GM23248 (cell line): Measurements from ENCODE around the gene CDCA3. TPM values are rescaled to one million over a fixed set of nuclear protein-coding genes. Genes with fewer than 3 reads are reported as not detected.

Source experiments
- DNase-seq: peaks from one replicate; pipeline ENCODE4 v3.0.0-alpha.2; 2015
- H2AFZ ChIP-seq: fragments of 200-600 bp; sonication (generic); 2 replicates; pipeline ENCODE4 v1.6.1; 2016; ENCODE audit warnings: antibody characterized with exemption
- H3F3A ChIP-seq: fragments of 200-600 bp; sonication (generic); 2 replicates; pipeline ENCODE4 v1.6.1; 2016; ENCODE audit warnings: mild to moderate bottlenecking, antibody characterized with exemption, mixed run types; ENCODE audit not compliant: insufficient read depth
- H3K27ac ChIP-seq: fragments of 200-600 bp; sonication (generic); 2 replicates; pipeline ENCODE4 v1.5.1; 2016; ENCODE audit warnings: mild to moderate bottlenecking
- H3K27me3 ChIP-seq: fragments of 200-600 bp; sonication (generic); replicated peaks from 2 replicates; pipeline ENCODE4 v1.6.1; 2016; ENCODE audit warnings: mild to moderate bottlenecking; ENCODE audit not compliant: insufficient read depth
- H3K36me3 ChIP-seq: fragments of 200-600 bp; sonication (generic); 2 replicates; pipeline ENCODE4 v1.6.1; 2016; ENCODE audit warnings: low read depth, mild to moderate bottlenecking
- H3K4me1 ChIP-seq: fragments of 200-600 bp; sonication (generic); 2 replicates; pipeline ENCODE4 v1.6.1; 2016; ENCODE audit warnings: mild to moderate bottlenecking; ENCODE audit not compliant: insufficient read depth
- H3K4me2 ChIP-seq: fragments of 200-600 bp; sonication (generic); one replicate; pipeline ENCODE4 v1.6.1; 2016; ENCODE audit warnings: mild to moderate bottlenecking; ENCODE audit not compliant: unreplicated experiment
- H3K4me3 ChIP-seq: fragments of 200-600 bp; sonication (generic); 2 replicates; pipeline ENCODE4 v1.5.1; 2016; ENCODE audit warnings: mild to moderate bottlenecking
- H3K79me2 ChIP-seq: fragments of 200-600 bp; sonication (generic); 2 replicates; pipeline ENCODE4 v1.6.1; 2016; ENCODE audit warnings: mild to moderate bottlenecking; ENCODE audit not compliant: insufficient read depth
- H3K9ac ChIP-seq: fragments of 200-600 bp; sonication (generic); 2 replicates; pipeline ENCODE4 v1.6.1; 2016; ENCODE audit warnings: mild to moderate bottlenecking
- H3K9me2 ChIP-seq: fragments of 200-600 bp; sonication (generic); 2 replicates; pipeline ENCODE4 v1.6.1; 2016; ENCODE audit warnings: mixed run types, mild to moderate bottlenecking, moderate library complexity; ENCODE audit not compliant: insufficient read depth
- H3K9me3 ChIP-seq: fragments of 200-600 bp; sonication (generic); one replicate; pipeline ENCODE4 v1.6.1; 2017; ENCODE audit warnings: low read depth
- H4K20me1 ChIP-seq: fragments of 200-600 bp; sonication (generic); 2 replicates; pipeline ENCODE4 v1.6.0; 2016; ENCODE audit not compliant: insufficient read depth
- EZH2 ChIP-seq: fragments of 200-600 bp; sonication (generic); IDR thresholded peaks from 2 replicates; pipeline ENCODE4 v1.6.1; 2018; ENCODE audit warnings: antibody characterized with exemption, mild to moderate bottlenecking; ENCODE audit not compliant: insufficient read depth, poor library complexity, severe bottlenecking
- EZH2phosphoT487 ChIP-seq: fragments of 200-600 bp; sonication (generic); IDR thresholded peaks from 2 replicates; pipeline ENCODE4 v1.6.1; 2018; ENCODE audit warnings: antibody characterized with exemption, moderate library complexity, mild to moderate bottlenecking, low read depth; ENCODE audit not compliant: insufficient read depth
- WGBS, 2 experiments: methylation state at CpG; one replicate each; pipeline ENCODE4 v1.1.6; 2015 to 2017; ENCODE audit warnings: low lambda C conversion rate in 2 of 2, low coverage in 1 of 2; ENCODE audit errors: missing lambda C conversion rate in 2 of 2; 5-methylcytosine and 5-hydroxymethylcytosine counted together
- in situ Hi-C: fragments of 300-500 bp; cut with MboI; formaldehyde crosslinking; loops from 2 replicates; pipeline ENCODE4 v1.15.0; 2020
- polyA plus RNA-seq: library from polyadenylated mRNA; unstranded; fragments of >200 nt; fragmentation: Nextera tagmentation; extraction: Ambion mirVana; gene quantifications from 2 replicates; pipeline ENCODE4 v1.2.1, GENCODE V29; 2016
- total RNA-seq: library from RNA; depleted of rRNA; stranded (reverse); fragments of >200 nt; shearing (Covaris generic); gene quantifications from 2 replicates; pipeline ENCODE4 v1.2.3, GENCODE V29; 2014

The CDCA3 gene
- total and polyA plus RNA-seq, 2 experiments from 2014 or later: 23.9 to 30.2 TPM

- peaks cover 29% of the 10 kb centered on the region; the same call in 1 of the 2 replicates for H3K36me3 ChIP-seq
- no peaks in the 10 kb centered on the region for H3K27me3 ChIP-seq
- no peaks in the 10 kb centered on the region for H4K20me1 ChIP-seq
- H3K4me1 ChIP-seq: peaks cover 14% of the 10 kb centered on the region
- 92 to 94% methylated on average over 14 of the region's 14 CpGs for WGBS, 2 experiments
- no peaks in the 10 kb centered on the region for H3K9me2 ChIP-seq
- H3F3A ChIP-seq: peaks cover 17% of the 10 kb centered on the region
- TF ChIP-seq EZH2phosphoT487: no peak
- H3K27ac ChIP-seq: no peak overlapping the region
- no peaks in the 10 kb centered on the region for H3K9me3 ChIP-seq
- in situ Hi-C loops: no loop called here
- H3K9ac ChIP-seq: no peak overlapping the region
- H2AFZ ChIP-seq: no peak overlapping the region
- peaks cover 57% of the 10 kb centered on the region for H3K79me2 ChIP-seq
- no peak overlapping the region for H3K4me3 ChIP-seq
- no peak overlapping the region for H3K4me2 ChIP-seq
- DNase-seq: no peak
Measured at GRCh38 chr12:6855322-6855721, 4.2 kb upstream of the CDCA3 start.

GRCh38 chr12:6854036-6854435 is 3.0 kb upstream of the CDCA3 start:
- peaks cover 25% of the 10 kb centered on the region; the same call in 1 of the 2 replicates for H3K36me3 ChIP-seq
- no peak overlapping the region for H2AFZ ChIP-seq
- H3F3A ChIP-seq: peaks cover 17% of the 10 kb centered on the region
- H3K4me1 ChIP-seq: peaks cover 14% of the 10 kb centered on the region
- no peaks in the 10 kb centered on the region for H4K20me1 ChIP-seq
- WGBS, 2 experiments: 82 to 83% methylated on average over 6 of the region's 6 CpGs
- in situ Hi-C loops: no loop called here
- peak overlapping the region; percentile 96 for H3K27ac ChIP-seq
- no peaks in the 10 kb centered on the region for H3K27me3 ChIP-seq
- peaks cover 70% of the 10 kb centered on the region for H3K79me2 ChIP-seq
- peak overlapping the region; percentile 79 for H3K4me2 ChIP-seq
- TF ChIP-seq EZH2 (no peak), EZH2phosphoT487 (no peak)
- H3K9me3 ChIP-seq: no peaks in the 10 kb centered on the region
- DNase-seq: no peak
- peak overlapping the region; percentile 91 for H3K9ac ChIP-seq
- H3K4me3 ChIP-seq: peak overlapping the region; percentile 89
- no peaks in the 10 kb centered on the region for H3K9me2 ChIP-seq

- TF ChIP-seq EZH2phosphoT487 (no peak), EZH2 (no peak)
- no peak for DNase-seq
- Histone ChIP-seq H2AFZ (no peak overlapping the region), H3K27ac (peak overlapping the region; percentile 96), H4K20me1 (no peaks in the 10 kb centered on the region), H3K79me2 (peaks cover 72% of the 10 kb centered on the region), H3F3A (peaks cover 17% of the 10 kb centered on the region), H3K9me3 (no peaks in the 10 kb centered on the region), H3K4me3 (peak overlapping the region; percentile 89), H3K27me3 (no peaks in the 10 kb centered on the region), H3K4me2 (peak overlapping the region; percentile 79), H3K9me2 (no peaks in the 10 kb centered on the region), H3K4me1 (peaks cover 14% of the 10 kb centered on the region), H3K9ac (peak overlapping the region; percentile 91), H3K36me3 (peaks cover 21% of the 10 kb centered on the region; the same call in 1 of the 2 replicates)
- in situ Hi-C loops: no loop called here
- WGBS, 2 experiments: 92 to 95% methylated on average over 1 of the region's 1 CpG
Measured at GRCh38 chr12:6853626-6854025, 2.5 kb upstream of the CDCA3 start.

DNA sequence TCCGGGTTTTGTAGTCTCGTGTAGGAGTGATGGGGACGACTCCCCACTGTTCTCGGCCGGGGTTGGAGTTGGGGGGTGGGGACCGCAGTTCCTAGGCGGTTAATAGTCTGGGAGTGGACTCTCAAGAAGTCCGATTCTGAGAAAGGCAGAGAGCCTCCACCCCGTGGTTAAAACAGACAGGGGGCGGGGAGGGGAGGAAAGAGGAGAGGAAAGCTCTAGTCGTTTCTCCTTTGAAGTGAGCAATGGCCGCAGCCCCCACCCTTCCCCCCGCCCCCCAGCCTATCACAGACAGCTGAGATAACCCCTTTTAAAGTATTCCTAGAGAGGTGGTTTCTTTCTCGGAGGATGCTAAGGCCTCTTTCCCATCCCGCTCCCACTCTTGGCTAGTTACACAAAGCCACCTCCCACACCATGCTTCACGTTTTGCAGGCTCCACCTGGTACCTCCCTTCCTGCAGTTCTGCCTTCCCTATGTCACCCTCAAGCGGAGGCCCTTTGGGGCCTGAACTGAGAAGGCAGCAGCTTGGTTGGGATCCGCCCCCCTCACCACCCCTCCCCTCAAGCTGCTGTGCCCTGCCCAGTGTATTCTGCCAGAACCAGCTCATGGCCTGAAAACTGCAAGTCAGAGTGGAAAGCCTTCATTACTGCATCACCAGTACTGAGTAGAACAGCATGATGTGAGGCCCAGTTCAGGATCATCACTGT is 1.7 kb upstream of the CDCA3 start:
- Histone ChIP-seq H3K9me2 (no peaks in the 10 kb centered on the region), H3K79me2 (peaks cover 66% of the 10 kb centered on the region), H3K4me1 (peaks cover 14% of the 10 kb centered on the region), H3K4me2 (peak overlapping the region; percentile 79), H3K4me3 (peak overlapping the region; percentile 89), H3K9me3 (no peaks in the 10 kb centered on the region), H4K20me1 (no peaks in the 10 kb centered on the region), H2AFZ (peak overlapping the region; percentile 56), H3K36me3 (peaks cover 14% of the 10 kb centered on the region; the same call in 1 of the 2 replicates), H3K9ac (peak overlapping the region; percentile 91), H3K27me3 (no peaks in the 10 kb centered on the region), H3F3A (peaks cover 17% of the 10 kb centered on the region), H3K27ac (peak overlapping the region; percentile 96)
- peak; percentile 90 for DNase-seq
- WGBS, 2 experiments: 2% methylated on average over 14 to 18 of the region's 18 CpGs
- in situ Hi-C loops: no loop called here
- no peak for TF ChIP-seq EZH2
- no peak for TF ChIP-seq EZH2phosphoT487
